Activated CD8-positive, alpha-beta memory T cell treated with anti-CD3 and anti-CD28 coated beads, Interleukin-2, amount 10 ng/mL, durations not matched to agents 7 days and 5 days (primary cell): Measurements from ENCODE around the gene ZBTB42. TPM values are rescaled to one million over a fixed set of nuclear protein-coding genes. Genes with fewer than 3 reads are reported as not detected.

Experiments
- ATAC-seq: fragments of 150-1000 bp; cut with Tn5 transposase; one replicate; pipeline ENCODE4 v1.10.0; 2021; ENCODE audit warnings: moderate library complexity
- CTCF ChIA-PET: fragments of 350-600 bp; sonication (Branson Sonifier 250); formaldehyde crosslinking; loops from one replicate; lab custom pipeline; 2021; ENCODE audit warnings: antibody characterized with exemption; lab: Charles Lee
- DNase-seq: peaks from one replicate; pipeline ENCODE4 v3.0.0-alpha.2; 2020
- H3K27ac Mint-ChIP-seq: one replicate; pipeline ENCODE4 v1.8.0; 2021; ENCODE audit warnings: mild to moderate bottlenecking, mixed read lengths
- H3K27me3 Mint-ChIP-seq: one replicate; pipeline ENCODE4 v1.8.0; 2021; ENCODE audit warnings: mixed read lengths
- H3K36me3 Mint-ChIP-seq: one replicate; pipeline ENCODE4 v1.8.0; 2021; ENCODE audit warnings: mild to moderate bottlenecking, mixed read lengths
- H3K4me1 Mint-ChIP-seq: one replicate; pipeline ENCODE4 v1.8.0; 2021; ENCODE audit warnings: mixed read lengths
- H3K4me3 Mint-ChIP-seq: one replicate; pipeline ENCODE4 v1.8.0; 2021; ENCODE audit warnings: mild to moderate bottlenecking, moderate library complexity, mixed read lengths
- H3K9me3 Mint-ChIP-seq: one replicate; pipeline ENCODE4 v1.8.0; 2022; ENCODE audit warnings: low read depth, mixed read lengths
- total RNA-seq, 2 experiments: library from RNA; stranded (reverse); gene quantifications; one replicate each; pipeline ENCODE4 v1.2.3, GENCODE V29; 2021

Gene ZBTB42
- total RNA-seq, 2 experiments from 2014 or later, result 4.9 to 5.5 TPM

- no peaks in the 10 kb centered on the region for H3K27me3 Mint-ChIP-seq
- H3K9me3 Mint-ChIP-seq, result no peaks in the 10 kb centered on the region
- no peak overlapping the region for H3K27ac Mint-ChIP-seq
- ATAC-seq (no peak), DNase-seq (no peak)
- no peaks in the 10 kb centered on the region for H3K4me1 Mint-ChIP-seq
- peaks cover 13% of the 10 kb centered on the region for H3K36me3 Mint-ChIP-seq
- CTCF ChIA-PET, result interaction anchor here (1.4 kb wide), 1 partner anchor 12 kb away, joined by 3 read pairs; no protein-coding TSS in a partner anchor
- no peak overlapping the region for H3K4me3 Mint-ChIP-seq
These were observed 20.3 kb upstream of the ZBTB42 start for GRCh38 chr14:104780513-104781030.

GRCh38 chr14:104781271-104782077, 19.4 kb upstream of the ZBTB42 start:
- Mint-ChIP-seq H3K9me3 (no peaks in the 10 kb centered on the region), H3K27ac (no peak overlapping the region), H3K27me3 (no peaks in the 10 kb centered on the region), H3K4me1 (no peaks in the 10 kb centered on the region), H3K36me3 (peaks cover 10% of the 10 kb centered on the region), H3K4me3 (no peak overlapping the region)
- no peak for ATAC-seq
- CTCF ChIA-PET, result interaction anchor here (1.2 to 1.4 kb wide), 2 partner anchors 13 to 15 kb away, joined by 3 read pairs; no protein-coding TSS in a partner anchor
- no peak for DNase-seq

- CTCF ChIA-PET, result interaction anchor here (1.2 kb wide), 1 partner anchor 16 kb away, joined by 3 read pairs; no protein-coding TSS in a partner anchor
- Mint-ChIP-seq H3K27me3 (no peaks in the 10 kb centered on the region), H3K4me3 (no peak overlapping the region), H3K36me3 (peaks cover 2% of the 10 kb centered on the region), H3K9me3 (no peaks in the 10 kb centered on the region), H3K4me1 (no peaks in the 10 kb centered on the region), H3K27ac (no peak overlapping the region)
- ATAC-seq (no peak), DNase-seq (no peak)
These were observed 18.7 kb upstream of the ZBTB42 start for GRCh38 chr14:104782086-104782807.

- H3K36me3 Mint-ChIP-seq, result no peaks in the 10 kb centered on the region
- CTCF ChIA-PET, result no interaction called here
These were observed 18.1 kb upstream of the ZBTB42 start for GRCh38 chr14:104782808-104783139.

GRCh38 chr14:104783484-104784217, 17.2 kb upstream of the ZBTB42 start:
- CTCF ChIA-PET, result interaction anchor here (2.1 kb wide), 1 partner anchor 15 kb away, joined by 9 read pairs; no protein-coding TSS in a partner anchor
- no peaks in the 10 kb centered on the region for H3K9me3 Mint-ChIP-seq
- no peak for ATAC-seq
- DNase-seq, result no peak
- H3K4me3 Mint-ChIP-seq, result no peak overlapping the region
- no peaks in the 10 kb centered on the region for H3K27me3 Mint-ChIP-seq
- H3K27ac Mint-ChIP-seq, result no peak overlapping the region
- no peaks in the 10 kb centered on the region for H3K4me1 Mint-ChIP-seq
- H3K36me3 Mint-ChIP-seq, result no peaks in the 10 kb centered on the region

More at GRCh38 chr14:104782808-104783139, 18.1 kb upstream of the ZBTB42 start:
- no peak overlapping the region for H3K27ac Mint-ChIP-seq
- H3K4me1 Mint-ChIP-seq, result no peaks in the 10 kb centered on the region
- no peak for DNase-seq
- no peaks in the 10 kb centered on the region for H3K9me3 Mint-ChIP-seq
- no peaks in the 10 kb centered on the region for H3K27me3 Mint-ChIP-seq
- no peak overlapping the region for H3K4me3 Mint-ChIP-seq
- no peak for ATAC-seq

GRCh38 chr14:104784218-104784568, 16.7 kb upstream of the ZBTB42 start:
- no peak overlapping the region for H3K27ac Mint-ChIP-seq
- DNase-seq (no peak), ATAC-seq (no peak)
- no peak overlapping the region for H3K4me3 Mint-ChIP-seq
- H3K9me3 Mint-ChIP-seq, result no peaks in the 10 kb centered on the region
- no peaks in the 10 kb centered on the region for H3K4me1 Mint-ChIP-seq
- CTCF ChIA-PET, result interaction anchor here (2.1 kb wide), 1 partner anchor 16 kb away, joined by 9 read pairs; no protein-coding TSS in a partner anchor
- H3K27me3 Mint-ChIP-seq, result no peaks in the 10 kb centered on the region
- no peaks in the 10 kb centered on the region for H3K36me3 Mint-ChIP-seq

GRCh38 chr14:104784846-104785707, 15.8 kb upstream of the ZBTB42 start:
- Mint-ChIP-seq H3K4me1 (no peaks in the 10 kb centered on the region), H3K9me3 (no peaks in the 10 kb centered on the region), H3K27me3 (no peaks in the 10 kb centered on the region), H3K4me3 (no peak overlapping the region), H3K36me3 (no peaks in the 10 kb centered on the region), H3K27ac (no peak overlapping the region)
- ATAC-seq (no peak), DNase-seq (no peak)
- CTCF ChIA-PET, result interaction anchor here (2.1 kb wide), 1 partner anchor 17 kb away, joined by 9 read pairs; no protein-coding TSS in a partner anchor

- CTCF ChIA-PET, result interaction anchor here (1.9 to 2.1 kb wide), 2 partner anchors 17 kb away, joined by 5 to 9 read pairs; no protein-coding TSS in a partner anchor
- no peak for DNase-seq
- no peak for ATAC-seq
- no peaks in the 10 kb centered on the region for H3K4me1 Mint-ChIP-seq
- no peaks in the 10 kb centered on the region for H3K9me3 Mint-ChIP-seq
- H3K36me3 Mint-ChIP-seq, result no peaks in the 10 kb centered on the region
- no peak overlapping the region for H3K4me3 Mint-ChIP-seq
- H3K27ac Mint-ChIP-seq, result no peak overlapping the region
- no peaks in the 10 kb centered on the region for H3K27me3 Mint-ChIP-seq
These were observed 15.2 kb upstream of the ZBTB42 start for GRCh38 chr14:104785708-104786080.

- no peak for ATAC-seq
- no peak overlapping the region for H3K4me3 Mint-ChIP-seq
These were observed 14.8 kb upstream of the ZBTB42 start for GRCh38 chr14:104786091-104786586.

GRCh38 chr14:104786726-104787675, 13.9 kb upstream of the ZBTB42 start:
- Mint-ChIP-seq H3K27me3 (no peaks in the 10 kb centered on the region), H3K9me3 (no peaks in the 10 kb centered on the region), H3K4me3 (no peak overlapping the region), H3K27ac (no peak overlapping the region), H3K4me1 (peaks cover 3% of the 10 kb centered on the region), H3K36me3 (peaks cover 5% of the 10 kb centered on the region)
- no peak for ATAC-seq
- DNase-seq, result no peak
- CTCF ChIA-PET, result interaction anchor here (0.6 to 1.9 kb wide), 3 partner anchors 9 to 18 kb away, joined by 3 to 5 read pairs (median 3); no protein-coding TSS in a partner anchor

More at GRCh38 chr14:104786091-104786586, 14.8 kb upstream of the ZBTB42 start:
- Mint-ChIP-seq H3K36me3 (no peaks in the 10 kb centered on the region), H3K27me3 (no peaks in the 10 kb centered on the region), H3K4me1 (no peaks in the 10 kb centered on the region), H3K9me3 (no peaks in the 10 kb centered on the region), H3K27ac (no peak overlapping the region)
- no peak for DNase-seq
- CTCF ChIA-PET, result interaction anchor here (0.6 to 1.9 kb wide), 3 partner anchors 8 to 17 kb away, joined by 3 to 5 read pairs (median 3); no protein-coding TSS in a partner anchor

- CTCF ChIA-PET, result interaction anchor here (1.6 to 2.2 kb wide), 3 partner anchors 14 to 19 kb away, joined by 3 to 7 read pairs (median 5); no protein-coding TSS in a partner anchor
These were observed 13.2 kb upstream of the ZBTB42 start for GRCh38 chr14:104787736-104788135.

More at GRCh38 chr14:104787736-104788135, 13.2 kb upstream of the ZBTB42 start:
- H3K4me1 Mint-ChIP-seq, result peaks cover 4% of the 10 kb centered on the region
- no peaks in the 10 kb centered on the region for H3K27me3 Mint-ChIP-seq
- DNase-seq (no peak), ATAC-seq (no peak)
- H3K27ac Mint-ChIP-seq, result no peak overlapping the region
- H3K9me3 Mint-ChIP-seq, result no peaks in the 10 kb centered on the region
- no peak overlapping the region for H3K4me3 Mint-ChIP-seq
- H3K36me3 Mint-ChIP-seq, result peaks cover 5% of the 10 kb centered on the region
